Measurements from ENCODE around the gene GMDS.

Gene GMDS

GRCh38 chr6:1724124-1724523, 521.3 kb downstream of the GMDS start:
- no peak for DNase-seq

- DNase-seq = no peak
These were observed 522.6 kb downstream of the GMDS start for GRCh38 chr6:1722801-1723200.

GRCh38 chr6:1720620-1721322, 524.6 kb downstream of the GMDS start:
- no peak for DNase-seq

GRCh38 chr6:1719922-1720321, 525.5 kb downstream of the GMDS start:
- DNase-seq = no peak

DNA sequence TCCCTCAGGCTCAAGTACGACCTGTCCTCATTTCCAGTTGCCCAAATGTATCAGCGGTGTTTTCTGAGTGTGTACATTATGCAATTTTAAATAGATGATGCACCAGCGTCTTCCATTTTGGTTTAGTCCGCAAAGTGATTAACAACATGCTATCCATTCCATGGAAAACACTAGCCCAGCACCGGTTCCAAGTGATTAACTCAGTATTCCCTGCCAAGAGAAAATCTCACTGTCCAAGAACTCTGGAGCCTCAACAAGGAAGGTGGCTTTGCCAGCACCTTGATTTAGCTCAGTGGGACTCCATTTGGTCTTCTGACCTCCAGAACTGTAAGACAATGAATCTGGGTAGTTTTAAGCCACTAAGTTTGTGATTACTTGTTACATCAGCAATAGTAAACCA, 528.5 kb downstream of the GMDS start:
- no peak for DNase-seq

- DNase-seq = no peak
These were observed 529.0 kb downstream of the GMDS start for GRCh38 chr6:1716396-1716795.

- no peak for DNase-seq
These were observed 530.1 kb downstream of the GMDS start for GRCh38 chr6:1715336-1715735.

GRCh38 chr6:1714654-1715053, 530.8 kb downstream of the GMDS start:
- DNase-seq = no peak

- DNase-seq = no peak
These were observed 532.3 kb downstream of the GMDS start for GRCh38 chr6:1713016-1713600.

DNA sequence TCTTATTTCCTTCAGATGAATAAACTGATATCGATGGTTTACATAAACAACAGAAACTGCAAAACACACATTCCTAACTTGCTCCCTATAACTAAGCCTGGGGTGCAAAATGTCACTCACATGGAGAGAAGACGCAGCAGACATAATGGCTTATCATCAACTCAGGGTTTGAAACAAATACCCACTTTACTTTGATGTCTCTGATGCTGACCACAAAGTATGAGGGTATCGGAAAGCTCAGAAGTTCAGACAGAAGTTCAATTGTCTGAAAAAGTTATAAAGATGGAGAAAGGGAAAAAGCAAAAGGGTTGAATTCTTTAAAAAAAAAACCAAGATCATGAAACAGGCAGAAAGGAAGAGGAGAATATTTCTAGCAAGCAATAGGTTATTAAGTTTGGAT, 533.0 kb downstream of the GMDS start:
- no peak for DNase-seq

- DNase-seq = no peak
These were observed 534.3 kb downstream of the GMDS start for GRCh38 chr6:1711136-1711535.

GRCh38 chr6:1709234-1709641, 536.2 kb downstream of the GMDS start:
- no peak for DNase-seq

- DNase-seq = no peak
These were observed 536.6 kb downstream of the GMDS start for GRCh38 chr6:1708820-1709219.

DNA sequence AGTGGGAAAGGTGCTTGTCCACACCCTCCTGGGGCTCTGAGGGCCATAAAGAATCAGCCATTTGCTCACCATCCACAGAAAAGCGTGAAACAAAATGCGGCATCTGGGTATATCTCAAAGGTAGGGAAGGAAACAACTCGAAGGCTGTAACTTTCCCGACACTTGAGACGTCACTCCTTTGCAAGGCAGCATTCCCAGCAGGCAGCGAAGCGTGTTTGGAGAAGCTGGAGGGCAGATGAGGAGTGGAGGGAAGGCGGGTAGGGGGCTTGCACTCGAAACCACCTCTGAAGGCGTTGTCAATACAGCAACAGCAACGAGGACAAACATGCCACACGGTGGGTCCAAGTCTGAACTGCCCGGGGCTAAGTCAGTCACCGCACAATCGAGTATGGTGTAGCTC, 537.3 kb downstream of the GMDS start:
- no peak for DNase-seq

DNA sequence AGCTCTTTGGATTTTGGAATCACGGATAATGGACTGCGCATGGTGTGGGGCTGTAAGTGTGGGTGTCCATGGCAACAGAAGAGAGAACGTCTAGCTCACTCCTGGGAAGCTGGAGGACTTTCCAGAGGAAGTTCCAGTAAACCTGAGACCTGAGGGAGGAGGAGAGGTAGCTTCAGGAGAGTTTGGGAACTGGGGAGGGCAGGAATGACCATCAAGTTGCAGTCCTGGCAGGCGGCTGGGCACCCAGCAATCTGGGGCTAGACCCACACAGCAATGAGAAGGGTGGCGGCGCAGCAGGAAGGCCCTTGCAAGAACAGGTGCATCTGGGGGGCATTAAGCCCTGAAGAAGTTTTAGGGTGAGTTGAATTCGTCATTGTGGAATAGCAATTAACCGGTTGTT, 539.8 kb downstream of the GMDS start:
- DNase-seq = no peak

DNA sequence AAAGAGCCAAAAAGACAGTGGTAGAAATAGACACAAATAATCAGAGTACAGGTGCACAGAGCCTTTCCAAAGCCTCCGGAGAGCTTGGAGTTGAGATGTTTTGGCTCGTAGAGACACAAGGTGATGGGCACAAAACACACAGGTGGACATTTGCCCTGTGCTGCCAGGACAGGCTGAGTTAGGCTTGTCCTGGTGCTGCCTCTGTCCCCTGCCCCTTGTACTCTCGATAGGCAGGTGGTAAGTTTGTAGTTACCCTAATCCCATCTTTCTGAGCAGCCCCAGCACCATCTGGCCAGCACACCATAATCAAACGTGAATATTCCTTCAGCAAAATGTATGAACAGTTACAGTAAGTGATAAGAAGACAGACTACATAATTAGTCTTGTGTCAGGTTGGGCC, 540.2 kb downstream of the GMDS start:
- DNase-seq = no peak

GRCh38 chr6:1704711-1705110, 540.7 kb downstream of the GMDS start:
- DNase-seq = no peak

- DNase-seq = no peak
These were observed 541.5 kb downstream of the GMDS start for GRCh38 chr6:1703923-1704322.

DNA sequence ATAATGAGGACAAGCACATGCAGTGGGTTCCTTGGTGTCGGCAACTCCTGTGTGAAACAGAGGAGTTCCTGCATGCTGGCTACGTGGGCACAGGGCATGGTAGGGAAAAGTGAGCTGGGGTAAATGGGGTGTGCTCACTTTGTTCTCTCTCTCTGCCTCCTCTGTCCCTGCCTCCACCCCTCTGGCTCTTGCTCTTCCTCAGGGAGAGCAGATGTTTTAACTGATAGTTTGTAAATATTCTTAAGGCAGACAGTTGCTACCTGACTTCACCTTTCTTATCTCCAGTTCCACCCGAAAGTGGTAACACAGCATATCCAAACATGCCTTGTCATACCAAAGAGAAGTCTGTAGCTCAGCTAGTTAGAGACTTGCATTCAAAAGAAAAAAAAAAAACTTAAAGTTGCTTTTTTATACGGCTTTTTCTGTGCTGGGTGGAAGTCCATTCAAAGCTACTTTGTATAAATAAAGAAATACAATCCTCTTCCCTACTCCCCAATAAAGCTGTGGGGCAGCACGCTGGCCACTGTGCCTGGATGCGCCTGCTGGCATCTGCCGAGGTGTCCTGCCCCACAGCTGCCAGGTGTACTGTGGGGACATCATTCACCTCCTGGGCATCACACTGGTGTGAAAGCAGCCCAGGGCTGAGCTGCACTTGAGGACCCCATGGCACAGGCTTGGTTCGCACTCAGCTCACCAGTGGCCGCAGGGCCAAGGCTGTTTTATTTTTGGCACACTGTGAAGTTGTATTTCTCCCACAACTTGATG, 542.1 kb downstream of the GMDS start:
- no peak for DNase-seq

- no peak for DNase-seq
These were observed 542.8 kb downstream of the GMDS start for GRCh38 chr6:1702580-1703051.

DNA sequence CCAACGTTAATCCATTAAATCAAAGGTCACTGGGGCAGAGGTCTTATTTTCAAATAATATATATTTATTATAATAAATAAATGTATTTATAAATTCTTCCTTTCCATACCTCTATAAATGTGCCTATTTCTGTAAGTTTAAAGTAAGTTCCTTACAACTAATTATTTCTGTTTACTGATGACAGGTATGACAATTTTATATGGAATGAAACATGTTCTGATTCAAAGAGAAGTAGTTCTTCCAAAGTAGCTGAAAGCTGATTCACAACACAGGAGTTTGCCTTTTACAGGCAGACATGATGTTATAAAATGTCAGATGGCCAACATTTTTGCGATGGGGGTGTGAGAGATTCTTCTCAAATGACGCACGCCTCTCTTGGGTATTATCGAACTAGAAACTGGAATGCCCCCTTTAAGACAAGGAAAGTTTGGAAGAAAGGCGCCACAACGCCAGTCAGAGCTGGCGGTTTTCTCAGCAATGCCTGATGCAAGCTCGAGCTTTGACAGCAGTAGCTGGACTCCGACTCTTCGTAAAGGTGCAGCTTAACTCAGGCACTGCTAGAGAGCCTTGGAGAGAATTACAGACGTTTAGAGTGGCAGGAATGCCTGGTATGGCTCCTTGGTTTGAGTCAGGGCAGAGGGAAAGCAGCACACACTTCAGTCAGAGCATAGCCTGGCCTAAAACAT, 543.6 kb downstream of the GMDS start:
- DNase-seq = no peak

GRCh38 chr6:1700278-1700967, 545.0 kb downstream of the GMDS start:
- no peak for DNase-seq

- no peak for DNase-seq
These were observed 546.9 kb downstream of the GMDS start for GRCh38 chr6:1698527-1698926.

All from SIG-M5 (cell line).